GM06990 (cell line): ENCODE data around the gene APOOL.
"Not testable (repeated sequence)": the region's sequence is repeated elsewhere in the genome, so short reads cannot be mapped to it uniquely, and the experiment has no call there.

Source experiments
- DNase-seq: peaks from one replicate; pipeline ENCODE4 v3.0.0-alpha.2; 2011; ENCODE audit not compliant: insufficient read length; ENCODE audit errors: extremely low read depth
- H3K27me3 ChIP-seq: replicated peaks from 2 replicates; pipeline ENCODE4 v1.6.0; 2011; ENCODE audit warnings: low read length; ENCODE audit not compliant: control insufficient read depth, insufficient read depth
- H3K36me3 ChIP-seq: 2 replicates; pipeline ENCODE4 v1.5.1; 2011; ENCODE audit warnings: low read length; ENCODE audit not compliant: control insufficient read depth, insufficient read depth
- H3K4me3 ChIP-seq: replicated peaks from 2 replicates; pipeline ENCODE4 v1.5.1; 2011; ENCODE audit warnings: low read depth, mild to moderate bottlenecking, control low read depth, low read length
- TF ChIP-seq, protein P1 (sequence below): IDR thresholded peaks from 2 replicates; pipeline ENCODE4 v1.5.1; 2011; ENCODE audit warnings: low read length, control low read depth, mild to moderate bottlenecking, inconsistent platforms; ENCODE audit not compliant: insufficient read depth, poor library complexity, severe bottlenecking

Gene APOOL

DNA sequence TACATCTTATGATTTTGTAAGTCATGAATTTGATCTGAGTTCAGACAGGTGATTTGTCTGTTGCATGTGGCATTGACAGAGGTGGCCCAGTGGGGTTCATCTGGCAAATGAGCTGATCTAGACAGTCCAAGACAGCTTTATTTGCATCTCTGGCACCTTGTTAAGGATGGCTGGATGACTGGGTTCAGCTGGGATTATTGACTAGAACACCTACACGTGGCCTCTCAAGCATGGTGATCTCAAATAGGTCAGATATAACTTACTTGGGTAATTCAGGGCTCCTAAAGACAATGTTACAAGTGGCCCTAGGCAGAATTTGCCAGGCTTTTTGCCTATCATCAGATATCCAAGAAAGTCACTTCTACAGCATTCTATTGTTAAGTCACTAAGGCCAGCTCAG, 48.0 kb downstream of the APOOL start:
- H3K27me3 ChIP-seq: no peaks in the 10 kb centered on the region
- TF ChIP-seq, protein P1, sequence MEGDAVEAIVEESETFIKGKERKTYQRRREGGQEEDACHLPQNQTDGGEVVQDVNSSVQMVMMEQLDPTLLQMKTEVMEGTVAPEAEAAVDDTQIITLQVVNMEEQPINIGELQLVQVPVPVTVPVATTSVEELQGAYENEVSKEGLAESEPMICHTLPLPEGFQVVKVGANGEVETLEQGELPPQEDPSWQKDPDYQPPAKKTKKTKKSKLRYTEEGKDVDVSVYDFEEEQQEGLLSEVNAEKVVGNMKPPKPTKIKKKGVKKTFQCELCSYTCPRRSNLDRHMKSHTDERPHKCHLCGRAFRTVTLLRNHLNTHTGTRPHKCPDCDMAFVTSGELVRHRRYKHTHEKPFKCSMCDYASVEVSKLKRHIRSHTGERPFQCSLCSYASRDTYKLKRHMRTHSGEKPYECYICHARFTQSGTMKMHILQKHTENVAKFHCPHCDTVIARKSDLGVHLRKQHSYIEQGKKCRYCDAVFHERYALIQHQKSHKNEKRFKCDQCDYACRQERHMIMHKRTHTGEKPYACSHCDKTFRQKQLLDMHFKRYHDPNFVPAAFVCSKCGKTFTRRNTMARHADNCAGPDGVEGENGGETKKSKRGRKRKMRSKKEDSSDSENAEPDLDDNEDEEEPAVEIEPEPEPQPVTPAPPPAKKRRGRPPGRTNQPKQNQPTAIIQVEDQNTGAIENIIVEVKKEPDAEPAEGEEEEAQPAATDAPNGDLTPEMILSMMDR: no peak
- no peak for DNase-seq
- no peaks in the 10 kb centered on the region for H3K36me3 ChIP-seq
- H3K4me3 ChIP-seq: no peak overlapping the region

DNA sequence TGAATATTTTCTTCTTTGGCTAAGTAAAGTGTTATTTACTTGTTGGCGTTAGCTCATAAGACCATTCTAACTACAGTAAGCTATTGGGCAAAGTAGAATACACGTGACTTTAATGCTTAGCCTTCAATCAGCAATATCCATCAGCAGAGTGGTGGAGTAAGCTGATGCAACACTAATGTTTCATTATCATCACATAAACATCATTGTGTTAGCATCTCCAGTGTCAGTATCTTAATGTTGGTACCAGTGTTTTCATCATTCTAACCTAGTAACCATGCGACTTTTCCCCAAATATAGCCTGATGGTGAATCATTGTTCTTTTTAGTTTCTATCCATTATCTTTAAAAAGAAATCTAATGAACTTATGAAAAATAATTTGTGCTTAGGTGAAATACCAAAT, 48.5 kb downstream of the APOOL start:
- no peak for DNase-seq
- H3K4me3 ChIP-seq: no peak overlapping the region
- H3K36me3 ChIP-seq: no peaks in the 10 kb centered on the region
- TF ChIP-seq, protein P1: no peak
- H3K27me3 ChIP-seq: no peaks in the 10 kb centered on the region

DNA sequence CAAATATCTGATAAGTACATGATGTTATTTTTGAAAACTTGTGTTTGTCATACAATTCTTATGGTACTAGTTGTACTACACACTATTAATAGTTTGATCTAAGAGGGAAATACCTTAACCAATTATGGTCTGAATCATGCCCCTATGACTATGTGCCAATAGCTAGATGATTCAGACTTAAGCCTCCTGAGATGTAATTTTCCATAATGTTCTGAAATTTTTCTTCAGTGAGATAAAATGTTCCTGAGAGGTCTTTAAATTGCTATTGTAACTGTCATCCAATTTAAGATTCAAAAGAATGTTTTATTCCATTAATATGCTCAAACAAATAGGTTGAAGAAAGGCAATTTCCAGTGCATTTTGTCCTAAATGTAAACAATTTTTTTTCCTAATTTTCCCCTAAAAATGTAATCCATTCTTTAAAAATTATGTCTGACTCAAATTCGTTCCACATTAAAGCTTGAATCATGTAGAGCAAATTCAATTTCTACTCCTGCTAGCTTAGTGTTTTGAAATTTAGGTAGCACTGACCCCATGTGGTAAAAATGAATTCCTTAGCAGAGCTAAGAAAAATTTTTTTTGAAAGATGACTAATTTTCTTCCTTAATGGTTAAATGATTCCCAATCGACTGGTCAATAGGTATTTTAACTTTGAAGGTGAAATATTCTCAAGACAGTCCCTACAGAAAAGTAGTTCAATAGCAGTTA, 49.1 kb downstream of the APOOL start:
- TF ChIP-seq, protein P1: peak; percentile 13
- Histone ChIP-seq H3K27me3 (no peaks in the 10 kb centered on the region), H3K4me3 (no peak overlapping the region), H3K36me3 (no peaks in the 10 kb centered on the region)
- no peak for DNase-seq

DNA sequence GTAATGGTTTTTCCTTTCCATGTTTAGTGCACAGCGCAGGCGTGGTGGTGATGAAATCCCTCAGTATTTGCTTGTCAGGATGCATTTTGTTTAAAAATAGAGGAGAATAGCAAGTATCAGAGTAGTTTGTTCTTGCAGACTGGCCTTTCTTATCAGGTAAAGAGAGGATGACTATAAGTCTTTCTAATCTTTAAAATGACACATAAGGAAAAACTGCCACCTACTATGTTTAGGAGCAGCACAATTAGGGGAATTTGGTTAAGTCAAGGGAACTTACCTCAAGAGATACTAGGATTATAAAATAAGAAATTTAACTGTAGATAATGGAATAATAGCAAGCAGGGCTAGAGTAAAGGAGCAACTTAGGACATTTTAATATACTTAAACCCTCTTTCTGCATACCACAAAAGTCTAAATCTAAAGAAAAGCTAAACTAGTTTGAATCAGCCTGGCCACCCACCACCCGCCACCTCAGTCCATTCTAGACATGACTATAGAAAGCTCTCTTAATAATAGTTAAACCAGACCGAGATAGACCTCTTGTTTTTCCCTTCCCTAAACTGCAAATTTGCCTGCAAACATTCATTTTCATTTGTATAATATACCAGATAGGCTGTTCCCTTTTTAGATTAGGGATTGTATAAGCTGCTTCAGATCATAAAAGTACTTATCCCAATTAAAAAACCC, 62.0 kb downstream of the APOOL start:
- Histone ChIP-seq H3K27me3 (no peaks in the 10 kb centered on the region), H3K4me3 (no peak overlapping the region), H3K36me3 (no peaks in the 10 kb centered on the region)
- TF ChIP-seq, protein P1: no peak
- DNase-seq: no peak

DNA sequence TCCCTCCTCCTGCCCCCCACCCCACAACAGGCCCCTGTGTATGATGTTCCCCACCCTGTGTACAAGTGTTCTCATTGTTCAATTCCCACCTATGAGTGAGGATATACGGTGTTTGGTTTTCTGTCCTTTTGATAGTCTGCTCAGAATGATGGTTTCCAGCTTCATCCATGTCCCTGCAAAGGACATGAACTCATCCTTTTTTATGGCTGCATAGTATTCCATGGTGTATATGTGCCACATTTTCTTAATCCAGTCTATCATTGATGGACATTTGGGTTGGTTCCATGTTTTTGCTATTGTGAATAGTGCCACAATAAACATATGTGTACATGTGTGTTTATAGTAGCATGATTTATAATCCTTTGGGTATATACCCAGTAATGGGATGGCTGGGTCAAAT, 73.6 kb downstream of the APOOL start:
- not testable (repeated sequence) for DNase-seq, H3K36me3 ChIP-seq, H3K4me3 ChIP-seq, H3K27me3 ChIP-seq

DNA sequence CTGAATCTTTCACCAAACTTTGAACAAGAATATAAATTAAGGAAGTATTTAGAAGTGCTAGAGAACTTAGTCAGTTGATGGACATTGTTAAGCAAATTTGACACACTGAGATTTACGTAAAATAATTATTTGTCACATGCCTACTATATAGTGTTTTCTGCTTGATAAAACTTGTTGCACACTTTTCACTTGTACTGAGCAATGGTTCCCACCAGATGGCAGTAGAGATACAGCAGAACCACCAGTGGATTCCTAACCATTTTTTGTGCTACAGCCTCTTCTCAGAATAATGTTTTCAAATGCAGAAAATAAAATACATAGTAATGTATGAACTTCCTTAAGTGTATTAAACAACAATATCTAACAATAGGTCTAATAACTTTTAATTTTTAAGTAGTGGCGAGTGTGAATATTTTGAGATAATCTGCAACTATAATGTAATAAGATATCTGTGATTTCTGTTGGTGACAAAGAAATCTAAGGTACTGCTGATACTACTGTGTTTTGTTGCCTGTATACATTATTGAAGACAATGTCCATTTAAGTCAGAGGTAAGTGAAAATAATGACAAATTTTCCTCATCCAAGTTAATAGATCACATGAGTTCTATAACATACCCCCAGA, 81.2 kb downstream of the APOOL start:
- no peak for DNase-seq

More for the DNA sequence above, 81.2 kb downstream of the APOOL start:
- no peaks in the 10 kb centered on the region for H3K27me3 ChIP-seq
- TF ChIP-seq, protein P1: peak; percentile 81
- no peaks in the 10 kb centered on the region for H3K36me3 ChIP-seq
- H3K4me3 ChIP-seq: no peak overlapping the region
